ENCODE results near the gene CDYL2.

- no peak for TF ChIP-seq GATA2 (IDR thresholded peaks at IDR 0.05; ENCODE audit: low read depth, low read length)
- TF ChIP-seq GATA3 (IDR thresholded peaks at IDR 0.05; ENCODE audit: low read depth, low read length): no peak
Observed at GRCh38 chr16:80735846-80736245, 68.6 kb downstream of the CDYL2 start.
